Stimulated activated effector memory CD8-positive, alpha-beta T cell treated with anti-CD3 and anti-CD28 coated beads, Interleukin-12 subunit alpha, Interleukin-12 subunit beta, amount 100 ng/mL, for 72 hours (primary cell): ENCODE data around the gene EGFR.

Experiments
- ATAC-seq: fragments of 150-1000 bp; cut with Tn5 transposase; 2 replicates; pipeline ENCODE4 v1.10.0; 2021
- DNase-seq, 2 donors: peaks; one replicate each; pipeline ENCODE4 v3.0.0; 2021 to 2022; ENCODE audit warnings: low spot score in 2 of 2
- H3K27ac Mint-ChIP-seq: one replicate; pipeline ENCODE4 v1.8.0; 2022; ENCODE audit warnings: mild to moderate bottlenecking, mixed read lengths
- H3K36me3 Mint-ChIP-seq: one replicate; pipeline ENCODE4 v1.8.0; 2022; ENCODE audit warnings: mild to moderate bottlenecking, mixed read lengths
- H3K4me1 Mint-ChIP-seq: one replicate; pipeline ENCODE4 v1.8.0; 2022; ENCODE audit warnings: mixed read lengths
- H3K4me3 Mint-ChIP-seq: one replicate; pipeline ENCODE4 v1.8.0; 2022; ENCODE audit warnings: mild to moderate bottlenecking, mixed read lengths
- H3K9me3 Mint-ChIP-seq: one replicate; pipeline ENCODE4 v1.8.0; 2022; ENCODE audit warnings: mixed read lengths

EGFR gene

DNA sequence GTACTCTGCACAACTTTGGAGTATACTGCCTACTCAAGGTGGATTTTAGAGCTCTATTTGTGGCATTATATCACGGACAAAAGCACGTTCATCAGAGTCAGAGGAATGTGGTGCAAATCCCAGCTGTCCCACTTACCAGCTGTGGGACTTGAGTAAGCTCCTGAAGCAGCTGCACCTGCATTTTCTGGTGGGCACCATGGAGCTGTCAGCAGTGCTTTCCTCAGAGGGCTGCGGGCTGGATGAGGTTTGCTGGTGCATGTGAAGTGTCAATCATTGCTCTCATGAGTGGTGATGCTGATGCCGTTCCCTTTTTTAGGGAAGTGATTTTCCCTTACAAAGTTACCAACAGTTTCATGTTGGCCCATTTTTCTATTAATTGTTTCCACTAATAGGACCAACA is 53.4 kb downstream of the EGFR start:
- Mint-ChIP-seq H3K4me1 (peaks cover 21% of the 10 kb centered on the region), H3K27ac (no peak overlapping the region), H3K4me3 (no peak overlapping the region), H3K9me3 (no peaks in the 10 kb centered on the region), H3K36me3 (no peaks in the 10 kb centered on the region)
- no peak for ATAC-seq
- DNase-seq = no peak

DNA sequence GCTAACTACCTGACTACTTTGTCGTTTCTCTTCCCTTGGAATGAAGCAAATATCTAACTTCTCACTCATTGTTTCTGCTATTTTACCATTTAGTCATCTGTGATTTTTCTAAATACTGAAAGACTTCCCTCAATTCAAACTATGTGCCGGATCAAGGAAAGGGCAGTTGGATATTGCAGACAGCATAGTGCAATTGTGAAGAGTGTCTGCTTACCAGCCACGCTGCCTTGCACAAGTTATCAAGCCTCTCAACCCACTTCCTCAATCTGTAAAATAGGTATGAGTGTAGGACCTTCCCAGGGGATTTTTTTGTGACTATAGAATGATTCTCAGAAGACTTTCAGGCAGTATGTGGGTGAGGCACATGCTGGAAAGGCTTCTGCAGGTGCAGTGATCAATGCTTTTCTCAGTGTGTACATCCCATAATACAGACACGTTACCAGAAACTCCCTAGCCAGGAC is 54.3 kb downstream of the EGFR start:
- peak; percentile 62 for ATAC-seq
- DNase-seq = no peak
- no peak overlapping the region for H3K4me3 Mint-ChIP-seq
- peaks cover 21% of the 10 kb centered on the region for H3K4me1 Mint-ChIP-seq
- H3K27ac Mint-ChIP-seq = no peak overlapping the region
- no peaks in the 10 kb centered on the region for H3K36me3 Mint-ChIP-seq
- H3K9me3 Mint-ChIP-seq = no peaks in the 10 kb centered on the region

DNA sequence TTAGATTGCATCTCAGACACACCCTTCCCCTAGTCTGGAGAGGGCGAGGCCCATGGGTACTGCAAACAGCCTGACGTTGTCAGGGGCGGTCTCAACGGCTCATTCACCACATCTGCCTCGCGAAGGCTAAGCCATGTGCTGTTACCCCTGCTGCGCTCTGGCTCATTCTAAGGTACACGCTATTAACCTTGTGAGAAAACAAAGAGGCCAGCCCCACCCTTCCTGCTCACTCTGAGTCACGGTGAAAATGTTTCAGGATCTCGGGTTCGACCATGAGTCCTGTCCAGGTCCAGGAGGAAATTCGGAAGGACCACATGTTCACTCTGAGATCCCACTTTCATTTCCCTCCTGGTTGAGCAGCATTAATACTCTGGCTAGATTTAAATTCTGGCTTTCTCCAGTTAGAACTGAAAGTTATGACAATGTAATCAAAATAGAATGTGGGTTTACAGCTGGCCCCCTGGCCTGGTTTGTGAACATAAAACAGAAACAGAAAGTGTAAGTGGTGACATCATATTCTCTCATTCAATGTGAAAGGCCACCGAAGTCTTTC is 55.2 kb downstream of the EGFR start:
- Mint-ChIP-seq H3K36me3 (no peaks in the 10 kb centered on the region), H3K27ac (peak overlapping the region; percentile 75), H3K9me3 (no peaks in the 10 kb centered on the region), H3K4me3 (peak overlapping the region; percentile 61), H3K4me1 (peaks cover 21% of the 10 kb centered on the region)
- DNase-seq (peak; percentile 11 to 52), ATAC-seq (peak; percentile 92)

DNA sequence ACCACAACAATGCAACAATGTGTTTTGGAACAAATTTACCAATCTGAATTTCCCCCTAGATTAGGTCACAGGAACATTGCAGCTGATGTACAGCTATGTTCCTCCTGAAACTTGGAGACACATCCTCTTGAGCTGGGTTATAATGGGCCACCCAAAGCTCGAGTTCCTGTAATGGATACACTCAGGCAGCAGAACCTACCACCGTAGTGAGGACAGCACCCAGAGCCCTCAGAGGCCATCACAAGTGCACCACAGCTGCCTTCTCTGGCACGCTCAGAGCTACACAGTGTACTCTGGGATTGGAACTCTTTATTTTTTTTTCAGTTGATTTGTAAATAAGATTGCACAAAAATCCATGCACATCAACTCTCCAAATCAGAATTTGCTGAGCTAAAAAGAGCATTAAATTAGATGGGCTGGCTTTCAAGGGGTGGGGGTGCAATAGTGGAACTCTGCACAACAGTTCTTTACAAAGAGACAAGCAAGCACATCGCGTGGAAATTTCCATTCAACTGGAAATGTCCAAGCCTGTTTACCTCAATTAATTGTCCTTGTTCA is 56.7 kb downstream of the EGFR start:
- DNase-seq = no peak
- H3K27ac Mint-ChIP-seq = no peak overlapping the region
- H3K4me1 Mint-ChIP-seq = peaks cover 21% of the 10 kb centered on the region
- H3K36me3 Mint-ChIP-seq = no peaks in the 10 kb centered on the region
- no peaks in the 10 kb centered on the region for H3K9me3 Mint-ChIP-seq
- no peak overlapping the region for H3K4me3 Mint-ChIP-seq
- ATAC-seq = no peak

DNA sequence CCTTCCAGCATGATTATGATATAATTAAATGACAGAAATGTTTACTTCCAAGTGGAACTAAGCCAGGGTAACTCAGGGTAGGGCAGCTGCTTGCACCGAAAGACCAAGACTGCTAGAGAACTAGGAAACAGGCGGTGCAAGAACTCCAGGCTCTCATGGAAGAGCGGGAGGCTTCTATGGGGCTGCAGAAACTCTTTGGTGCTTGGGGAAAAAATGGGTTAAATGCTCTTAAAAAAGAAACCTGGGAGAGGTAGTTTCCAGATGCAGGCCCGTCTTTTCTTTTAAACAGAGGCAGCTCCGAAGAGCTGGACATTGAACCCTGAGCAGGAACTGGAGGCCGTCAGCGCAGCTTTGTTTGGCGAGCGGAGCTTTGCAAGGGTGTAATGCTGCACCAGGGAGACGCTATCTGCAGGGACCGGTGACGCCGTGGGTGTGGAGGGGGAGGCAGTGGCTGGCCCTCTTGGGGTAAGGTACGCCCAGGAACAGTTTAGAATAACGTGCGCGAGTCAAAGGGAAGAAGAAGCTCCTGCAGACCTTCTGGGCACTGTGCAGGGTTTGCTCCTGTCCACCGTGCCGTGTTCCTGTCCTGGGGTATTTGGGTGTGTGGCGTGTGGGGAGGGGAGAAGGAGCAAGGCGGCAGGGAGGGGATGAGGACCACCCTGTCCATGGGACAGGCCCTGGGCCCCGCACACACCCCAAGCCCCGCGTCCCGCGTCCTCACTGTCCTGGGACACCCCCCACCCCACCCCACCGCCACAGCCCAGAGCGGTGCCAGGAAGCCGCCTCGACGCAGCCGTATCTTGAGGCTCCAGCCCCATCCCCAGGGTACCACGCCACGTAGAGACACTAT is 59.0 kb downstream of the EGFR start:
- ATAC-seq = no peak
- no peak overlapping the region for H3K27ac Mint-ChIP-seq

DNA sequence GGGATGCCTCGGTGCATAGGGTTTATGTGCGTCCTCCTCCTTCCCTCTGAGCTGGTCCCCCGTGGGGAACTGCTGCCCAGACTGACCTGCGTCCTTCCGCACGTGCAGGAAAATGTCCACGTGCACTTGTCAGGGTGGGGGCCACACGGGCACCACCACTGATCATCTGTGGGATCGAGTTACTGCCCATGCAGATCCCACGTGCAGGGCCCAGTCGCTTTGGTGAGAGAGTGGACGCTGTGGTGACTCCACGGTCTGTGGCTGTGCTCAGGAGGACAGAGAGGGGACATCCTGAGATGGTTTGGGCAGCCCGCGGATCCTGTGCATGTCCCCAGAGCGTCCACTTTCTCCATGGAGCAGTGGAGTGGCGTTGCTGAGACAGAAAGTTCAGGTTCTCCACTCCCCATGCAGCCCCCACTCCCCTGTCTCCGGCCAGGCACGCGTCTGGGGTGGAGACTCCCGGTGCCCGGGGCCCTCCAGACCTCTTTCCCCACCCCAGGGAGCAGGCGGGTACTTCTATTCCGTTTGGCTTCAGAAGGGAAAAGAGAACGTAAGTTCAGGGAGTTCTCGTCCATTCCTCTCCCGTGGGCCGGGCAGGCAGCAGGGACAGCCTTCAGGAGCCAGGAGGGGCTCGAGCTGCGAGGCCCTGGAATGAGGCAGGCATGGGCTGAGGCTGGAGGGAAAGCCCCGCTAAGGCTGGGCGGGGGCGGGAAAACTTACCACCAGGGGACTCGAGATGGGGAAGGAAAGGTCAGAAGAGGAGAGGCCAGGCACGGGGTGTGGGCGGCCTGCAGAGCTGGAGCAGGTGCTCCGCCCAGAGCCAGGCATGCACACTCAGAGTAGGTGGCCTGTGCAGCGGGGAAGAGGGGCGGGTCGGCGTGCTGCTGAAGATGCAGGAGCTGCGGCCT is 59.9 kb downstream of the EGFR start:
- no peak overlapping the region for H3K4me3 Mint-ChIP-seq
- ATAC-seq (no peak), DNase-seq (no peak)
- H3K4me1 Mint-ChIP-seq = peaks cover 11% of the 10 kb centered on the region
- no peaks in the 10 kb centered on the region for H3K36me3 Mint-ChIP-seq
- H3K9me3 Mint-ChIP-seq = no peaks in the 10 kb centered on the region
- H3K27ac Mint-ChIP-seq = no peak overlapping the region

More for the DNA sequence above, 59.0 kb downstream of the EGFR start:
- no peak overlapping the region for H3K4me3 Mint-ChIP-seq
- no peak for DNase-seq
- peaks cover 20% of the 10 kb centered on the region for H3K4me1 Mint-ChIP-seq
- H3K9me3 Mint-ChIP-seq = no peaks in the 10 kb centered on the region
- no peaks in the 10 kb centered on the region for H3K36me3 Mint-ChIP-seq

DNA sequence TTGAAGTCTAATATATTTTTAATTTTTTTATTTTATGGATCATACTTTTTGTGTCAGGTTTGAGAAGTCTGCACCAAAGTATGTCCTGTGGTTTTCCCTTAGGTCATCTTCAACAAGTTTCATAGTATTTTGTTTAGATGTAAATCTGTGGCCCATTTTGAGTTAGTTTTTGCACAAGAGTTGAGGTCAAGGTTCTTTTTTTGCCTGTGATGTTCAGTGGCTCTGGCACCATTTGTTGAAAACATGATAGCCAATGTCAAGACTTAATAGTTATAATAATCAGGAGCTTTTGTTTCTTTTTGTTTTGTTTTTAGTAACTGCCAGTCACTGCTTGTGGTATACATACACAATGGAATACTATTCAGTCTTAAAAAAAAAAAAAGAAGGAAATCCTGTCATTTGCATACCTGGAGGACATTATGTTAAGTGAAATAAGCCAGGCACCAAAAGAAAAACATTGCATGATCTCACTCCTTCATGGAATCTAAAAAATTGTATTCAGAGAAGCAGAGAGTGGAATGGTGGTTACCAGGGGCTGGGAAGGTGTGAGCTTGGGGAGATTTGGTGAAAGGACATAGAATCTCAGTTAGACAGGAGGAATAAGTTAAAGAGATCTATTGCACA is 61.3 kb downstream of the EGFR start:
- Mint-ChIP-seq H3K4me1 (peaks cover under 1% of the 10 kb centered on the region), H3K27ac (no peak overlapping the region), H3K9me3 (no peaks in the 10 kb centered on the region), H3K36me3 (no peaks in the 10 kb centered on the region), H3K4me3 (no peak overlapping the region)
- ATAC-seq (no peak), DNase-seq (no peak)

DNA sequence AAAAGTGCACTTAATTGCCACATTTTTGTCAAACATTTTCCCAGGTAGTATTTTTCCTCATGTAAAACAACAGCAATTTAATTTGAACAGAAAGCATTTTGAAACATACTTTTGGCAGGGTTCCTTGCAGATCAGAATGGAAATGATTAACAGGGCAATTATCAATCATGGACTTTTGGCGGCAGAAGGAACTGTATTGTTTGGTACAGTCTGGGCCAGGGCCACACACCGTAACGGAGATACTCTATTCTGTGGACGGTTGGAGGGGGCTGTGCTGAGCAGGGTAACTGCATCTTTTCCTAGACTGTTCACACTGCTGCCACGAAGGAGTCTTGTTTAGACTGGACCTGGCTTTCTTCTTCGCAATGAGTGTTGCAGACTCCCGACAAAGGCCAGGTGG is 62.3 kb downstream of the EGFR start:
- H3K4me3 Mint-ChIP-seq = no peak overlapping the region
- peaks cover 3% of the 10 kb centered on the region for H3K4me1 Mint-ChIP-seq
- H3K36me3 Mint-ChIP-seq = no peaks in the 10 kb centered on the region
- ATAC-seq (no peak), DNase-seq (no peak)
- H3K9me3 Mint-ChIP-seq = no peaks in the 10 kb centered on the region
- H3K27ac Mint-ChIP-seq = no peak overlapping the region

DNA sequence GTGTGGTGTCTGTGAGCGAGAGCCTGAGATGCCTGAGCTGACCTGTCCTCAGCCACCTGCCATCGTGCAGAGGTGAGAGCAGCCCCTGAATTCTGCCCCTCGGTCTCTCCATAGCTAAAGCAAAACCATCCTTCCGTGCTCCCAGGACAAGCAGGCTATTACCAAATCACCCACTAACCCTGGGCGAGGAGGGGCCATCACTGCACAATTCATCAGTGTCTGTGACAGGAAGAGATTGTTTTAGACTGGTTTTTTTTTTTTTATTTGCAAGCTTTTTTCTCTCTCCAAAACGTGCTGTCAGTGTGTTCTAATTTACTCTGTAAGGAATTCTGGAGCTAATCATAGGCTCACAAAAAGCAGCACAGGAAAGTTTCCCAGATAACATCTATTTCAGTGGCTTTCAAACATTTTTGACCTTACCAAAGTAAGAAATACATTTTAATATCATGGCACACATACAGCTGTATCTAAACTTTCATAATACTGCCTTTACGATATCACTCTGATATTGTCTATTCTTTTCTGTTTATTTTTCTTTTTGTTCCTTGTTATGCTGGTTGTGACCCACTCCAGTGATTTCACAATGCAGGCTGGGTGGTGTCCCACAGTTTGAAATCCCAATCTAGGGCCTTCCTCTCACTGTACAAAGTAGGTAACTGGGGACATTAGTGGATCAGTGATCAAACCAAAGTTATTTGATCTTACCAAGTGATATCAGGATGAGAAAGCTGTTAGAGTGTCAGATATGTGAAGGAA is 62.8 kb downstream of the EGFR start:
- H3K36me3 Mint-ChIP-seq = no peaks in the 10 kb centered on the region
- DNase-seq = no peak
- ATAC-seq = no peak
- no peak overlapping the region for H3K4me3 Mint-ChIP-seq
- H3K4me1 Mint-ChIP-seq = peaks cover 9% of the 10 kb centered on the region
- no peaks in the 10 kb centered on the region for H3K9me3 Mint-ChIP-seq
- H3K27ac Mint-ChIP-seq = no peak overlapping the region

DNA sequence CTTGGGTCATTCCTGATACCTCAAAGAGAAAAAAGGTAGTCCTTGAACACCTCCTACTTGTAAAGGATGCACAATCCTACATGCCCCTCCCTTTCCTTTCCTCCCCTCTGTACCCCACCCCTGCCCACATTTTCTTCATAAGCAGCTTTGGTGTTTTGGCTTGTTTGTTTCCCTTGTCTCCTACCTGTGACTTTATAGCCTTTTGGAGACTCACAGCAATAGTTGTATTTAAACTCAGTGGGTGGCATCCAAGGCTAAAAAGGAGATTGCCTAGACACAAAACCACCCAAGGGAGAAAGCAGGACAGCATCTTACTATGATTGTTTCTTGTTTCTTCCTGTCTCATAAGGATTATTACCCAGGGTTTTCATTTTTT is 63.4 kb downstream of the EGFR start:
- no peaks in the 10 kb centered on the region for H3K36me3 Mint-ChIP-seq
- ATAC-seq (no peak), DNase-seq (no peak)
- no peak overlapping the region for H3K4me3 Mint-ChIP-seq
- peaks cover 14% of the 10 kb centered on the region for H3K4me1 Mint-ChIP-seq
- H3K9me3 Mint-ChIP-seq = no peaks in the 10 kb centered on the region
- no peak overlapping the region for H3K27ac Mint-ChIP-seq

DNA sequence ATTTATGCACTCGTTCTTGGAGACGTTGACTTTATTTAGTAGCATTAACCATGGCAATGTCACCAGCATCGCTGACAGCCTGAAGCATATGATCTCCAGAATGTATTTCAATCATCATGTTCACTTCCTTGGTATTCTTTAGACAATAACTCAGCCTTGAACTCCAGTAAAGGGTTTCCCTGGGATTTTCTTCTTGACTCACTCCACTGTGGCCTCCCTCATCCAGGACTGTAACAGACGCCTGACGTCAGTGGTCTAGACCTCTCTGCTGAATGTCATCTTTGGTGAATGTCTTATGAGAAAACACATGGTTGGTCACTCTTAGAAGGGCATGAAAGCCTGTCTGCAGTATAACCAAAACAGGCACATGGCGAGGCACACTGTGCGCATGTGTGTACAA is 64.4 kb downstream of the EGFR start:
- no peak for ATAC-seq
- no peak for DNase-seq
- Mint-ChIP-seq H3K36me3 (no peaks in the 10 kb centered on the region), H3K4me3 (no peak overlapping the region), H3K4me1 (peaks cover 20% of the 10 kb centered on the region), H3K27ac (no peak overlapping the region), H3K9me3 (no peaks in the 10 kb centered on the region)

DNA sequence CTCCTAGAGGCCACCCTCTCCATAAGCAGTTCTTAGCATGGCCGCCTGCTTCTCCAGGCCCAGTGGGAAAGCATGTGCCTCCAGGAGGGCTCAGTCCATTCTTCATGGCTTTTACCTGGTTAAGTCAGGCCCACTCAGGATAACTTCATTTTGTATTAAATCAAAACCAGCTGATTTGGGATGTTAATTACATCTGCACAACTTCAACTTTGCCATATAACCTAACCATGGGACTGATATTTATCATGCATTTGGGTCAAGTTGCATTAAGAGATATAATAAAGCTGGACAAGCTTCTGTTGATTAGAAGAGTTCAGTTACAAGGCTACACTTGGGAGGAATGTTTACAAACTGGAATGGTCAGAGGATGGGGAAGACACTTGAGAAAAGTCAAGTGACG is 65.5 kb downstream of the EGFR start:
- Mint-ChIP-seq H3K4me1 (peaks cover 20% of the 10 kb centered on the region), H3K4me3 (no peak overlapping the region), H3K9me3 (no peaks in the 10 kb centered on the region), H3K36me3 (no peaks in the 10 kb centered on the region), H3K27ac (no peak overlapping the region)
- DNase-seq (no peak), ATAC-seq (no peak)

DNA sequence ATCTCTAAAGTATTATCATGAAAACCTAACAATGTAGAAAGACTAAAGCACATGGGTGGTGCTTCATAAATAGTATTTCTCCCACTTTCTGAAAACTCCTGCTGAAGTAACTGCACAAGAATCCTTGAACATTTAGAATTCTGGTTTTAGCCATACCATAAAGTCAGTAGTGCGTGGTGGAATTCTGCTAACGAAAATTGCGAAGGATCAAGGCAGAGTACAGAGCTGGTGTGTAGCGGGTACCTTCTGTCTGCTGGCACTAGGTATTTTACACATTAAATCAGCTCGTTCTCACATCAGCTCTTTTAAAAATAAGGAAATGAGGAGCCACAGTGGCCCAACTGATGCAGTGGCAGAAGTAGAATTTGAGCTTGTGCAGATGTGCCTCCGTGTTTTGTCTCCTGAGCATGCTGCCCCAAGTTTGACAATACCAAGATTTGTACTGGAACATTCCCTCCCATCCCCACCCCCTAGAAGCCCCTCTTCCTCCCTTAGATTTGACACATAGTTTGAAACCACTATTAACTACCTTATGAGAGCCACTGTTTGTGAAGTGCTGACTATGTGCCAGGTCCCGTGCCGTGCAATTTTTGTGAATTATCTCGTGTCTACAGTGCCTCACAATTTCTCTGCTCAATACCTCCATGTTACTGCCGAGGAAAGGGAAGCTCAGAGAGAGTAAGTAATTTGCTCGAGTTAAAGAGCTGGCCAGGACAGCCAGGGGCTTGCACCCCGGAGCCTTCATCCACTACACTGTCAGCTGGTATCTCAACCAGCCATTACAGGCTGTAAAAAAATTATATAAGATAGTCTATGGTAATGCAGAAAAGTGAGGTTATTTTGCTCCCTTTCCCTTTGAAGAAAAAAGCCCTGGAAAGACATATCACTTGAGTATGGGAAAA is 66.9 kb downstream of the EGFR start:
- H3K9me3 Mint-ChIP-seq = no peaks in the 10 kb centered on the region
- peak; percentile 17 for ATAC-seq
- no peaks in the 10 kb centered on the region for H3K36me3 Mint-ChIP-seq
- no peak overlapping the region for H3K27ac Mint-ChIP-seq
- no peak for DNase-seq
- H3K4me3 Mint-ChIP-seq = peak overlapping the region; percentile 39
- peaks cover 20% of the 10 kb centered on the region for H3K4me1 Mint-ChIP-seq
